ENCODE data around the gene MROH2B.

The MROH2B gene

DNA sequence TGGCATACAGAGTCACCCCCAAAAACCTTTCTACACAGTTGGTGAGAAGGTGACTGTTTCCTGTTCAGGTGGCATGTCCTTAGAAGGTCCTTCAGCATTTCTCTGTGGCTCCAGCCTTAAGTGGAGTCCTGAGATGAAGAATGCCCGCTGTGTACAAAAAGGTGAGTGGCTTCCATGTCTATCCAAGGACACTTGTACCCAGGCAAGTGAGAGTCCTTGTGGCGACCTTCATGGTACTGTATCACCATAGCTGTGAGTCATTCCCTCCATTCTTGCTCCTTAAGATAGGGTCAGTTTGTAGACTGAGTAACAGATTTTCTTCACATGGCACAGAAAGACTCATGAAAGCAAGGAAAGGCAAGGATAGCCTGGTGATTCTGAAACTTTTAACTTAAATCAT, 98.7 kb downstream of the MROH2B start:
- no peak for DNase-seq (ENCODE audit: low spot score)

DNA sequence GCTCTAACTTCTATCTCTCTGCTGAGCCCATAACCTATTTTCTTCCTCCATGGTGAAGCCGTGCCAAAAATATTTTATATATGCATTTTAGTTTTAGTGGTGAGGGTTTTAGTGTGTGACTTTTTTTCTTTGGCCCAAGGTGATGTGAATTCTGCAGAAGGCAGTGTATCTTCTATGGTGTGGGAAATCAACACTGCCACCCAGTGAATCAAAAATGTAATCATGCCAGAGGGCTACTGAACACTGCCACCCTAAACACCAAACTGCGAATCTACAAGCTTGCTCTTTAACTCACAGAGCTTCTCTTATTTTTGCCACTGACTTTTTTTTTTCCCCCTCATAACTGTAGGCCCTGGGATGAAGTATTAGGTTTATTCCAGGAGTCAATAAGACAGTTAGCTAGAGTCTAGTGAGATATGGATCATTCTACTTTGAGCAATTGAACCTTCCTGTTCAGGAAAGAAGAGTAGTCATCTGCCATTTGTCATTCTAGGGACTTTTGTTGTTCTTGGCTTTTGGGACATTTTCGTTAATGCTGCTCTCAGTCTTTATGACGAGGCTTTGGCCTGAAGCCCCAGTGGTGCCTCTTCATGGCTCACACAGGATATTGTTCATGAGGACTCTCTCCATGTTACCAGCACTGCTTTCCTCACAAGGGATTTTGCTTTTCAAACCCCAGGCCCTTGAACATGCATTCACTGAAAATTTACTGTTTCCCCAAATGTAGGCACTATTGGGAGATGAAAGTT, 108.8 kb downstream of the MROH2B start:
- no peak for DNase-seq (ENCODE audit: low spot score)

DNA sequence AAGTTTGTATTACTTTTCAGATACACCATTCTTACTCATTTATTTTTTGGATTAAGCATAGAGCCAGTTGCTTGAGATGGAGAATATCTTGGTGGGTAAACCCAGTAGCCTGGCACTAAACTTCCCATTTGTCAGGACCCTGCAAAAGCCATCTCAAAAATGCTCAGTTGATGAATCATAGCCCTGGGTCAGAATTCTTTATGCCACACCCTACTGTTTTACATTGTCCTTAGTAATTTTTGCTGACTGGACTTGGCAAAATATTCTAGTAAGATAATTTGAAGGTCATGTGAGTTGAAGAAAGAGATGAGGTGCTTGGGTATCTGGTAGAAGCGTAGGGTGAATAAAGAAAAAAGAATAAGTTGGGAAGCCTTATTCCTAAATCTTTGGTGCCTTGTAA, 111.1 kb downstream of the MROH2B start:
- DNase-seq (ENCODE audit: low spot score), result no peak

DNA sequence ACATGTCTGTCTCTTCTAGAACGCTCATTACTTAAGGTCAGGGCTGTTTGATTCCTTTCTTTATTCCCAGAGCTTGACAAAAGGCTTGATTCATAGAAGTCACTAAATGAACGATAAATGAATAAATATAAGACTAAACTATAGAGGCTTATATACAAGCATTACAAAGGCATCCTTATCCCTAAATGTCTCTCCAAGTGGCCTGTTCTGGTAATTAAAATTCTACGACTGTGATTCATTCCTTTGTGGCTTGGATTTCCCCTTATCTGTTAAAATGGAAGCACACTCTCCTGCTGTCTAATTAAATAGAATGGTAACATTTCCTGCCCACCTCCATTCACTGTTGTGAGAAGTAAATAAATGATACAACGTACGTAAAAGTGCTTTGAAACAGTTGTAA, 112.3 kb downstream of the MROH2B start:
- DNase-seq (ENCODE audit: low spot score), result no peak

DNA sequence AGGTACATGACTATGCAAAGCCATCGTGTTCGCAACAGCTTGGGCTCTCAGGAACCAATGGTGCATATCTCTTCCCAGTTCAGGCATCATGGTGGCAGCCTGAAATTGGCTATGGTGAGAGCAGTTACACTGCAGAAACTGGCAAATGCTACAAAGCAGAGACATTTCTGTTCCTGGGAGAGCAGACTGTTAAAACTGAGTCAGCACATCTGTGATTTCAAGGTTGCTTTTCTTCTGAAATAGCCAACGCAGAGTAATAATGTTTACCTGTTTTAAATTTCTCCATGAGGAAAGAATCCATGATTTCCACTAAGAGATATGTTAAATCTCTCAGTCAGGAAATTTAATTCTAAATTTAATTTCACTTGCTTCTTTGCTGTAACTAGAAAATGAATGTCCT, 114.1 kb downstream of the MROH2B start:
- no peak for DNase-seq (ENCODE audit: low spot score)

DNA sequence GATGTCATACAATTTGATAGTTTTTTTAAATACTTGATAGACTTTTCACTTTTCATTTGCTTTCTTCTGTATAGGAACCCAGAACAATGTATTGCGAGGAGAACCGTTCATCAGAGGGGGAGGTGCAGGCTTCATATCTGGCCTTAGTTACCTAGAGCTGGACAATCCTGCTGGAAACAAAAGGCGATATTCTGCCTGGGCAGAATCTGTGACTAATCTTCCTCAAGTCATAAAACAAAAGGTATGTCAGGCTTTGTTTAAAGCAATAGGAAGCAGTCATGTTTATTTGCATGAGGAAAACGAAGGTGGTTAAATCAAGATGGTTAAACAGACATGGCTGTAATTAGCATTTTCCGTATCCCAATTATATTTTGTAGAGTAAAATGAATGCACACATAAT, 115.8 kb downstream of the MROH2B start:
- no peak for DNase-seq (ENCODE audit: low spot score)
